ENCODE data around the gene NPIPB6.

The NPIPB6 gene

GRCh38 chr16:28320023-28320561 lies 43.2 kb downstream of the NPIPB6 start:
- Histone ChIP-seq H3F3A (ENCODE audit: insufficient read depth, low read length) (no peaks in the 10 kb centered on the region), H3K9me3 (replicated peaks; ENCODE audit: insufficient read depth, low read length) (no peaks in the 10 kb centered on the region), H3K4me1 (ENCODE audit: low read length) (peaks cover 9% of the 10 kb centered on the region), H2AFZ (ENCODE audit: low read length) (no peak overlapping the region), H3K27ac (ENCODE audit: low read length) (no peak overlapping the region), H3K9ac (ENCODE audit: low read length) (no peak overlapping the region), H3K36me3 (replicated peaks; ENCODE audit: insufficient read depth, low read length) (no peaks in the 10 kb centered on the region), H4K20me1 (ENCODE audit: insufficient read depth, low read length) (no peaks in the 10 kb centered on the region), H3K4me3 (ENCODE audit: low read length) (no peak overlapping the region), H3K27me3 (replicated peaks; ENCODE audit: insufficient read depth, low read length) (peaks cover 20% of the 10 kb centered on the region), H3K4me2 (ENCODE audit: low read depth, low read length) (no peak overlapping the region), H3K9me2 (replicated peaks; ENCODE audit: insufficient read depth, low read length) (no peaks in the 10 kb centered on the region), H3K79me2 (ENCODE audit: low read length) (no peaks in the 10 kb centered on the region)
- no peak for DNase-seq
- no peak for TF ChIP-seq EZH2 (optimal IDR thresholded peaks at IDR 0.05; ENCODE audit: low read depth, low read length)
- TF ChIP-seq EZH2phosphoT487 (IDR thresholded peaks at IDR 0.05; ENCODE audit: low read length), result no peak
- TF ChIP-seq CTCF (IDR thresholded peaks at IDR 0.05; ENCODE audit: low read length), result no peak

GRCh38 chr16:28319476-28320022 lies 43.8 kb downstream of the NPIPB6 start:
- Histone ChIP-seq H3K4me2 (ENCODE audit: low read depth, low read length) (no peak overlapping the region), H4K20me1 (ENCODE audit: insufficient read depth, low read length) (no peaks in the 10 kb centered on the region), H3K4me3 (ENCODE audit: low read length) (no peak overlapping the region), H3K36me3 (replicated peaks; ENCODE audit: insufficient read depth, low read length) (no peaks in the 10 kb centered on the region), H3K9me2 (replicated peaks; ENCODE audit: insufficient read depth, low read length) (no peaks in the 10 kb centered on the region), H3K27me3 (replicated peaks; ENCODE audit: insufficient read depth, low read length) (peaks cover 26% of the 10 kb centered on the region), H3K9me3 (replicated peaks; ENCODE audit: insufficient read depth, low read length) (no peaks in the 10 kb centered on the region), H3K79me2 (ENCODE audit: low read length) (no peaks in the 10 kb centered on the region), H3K27ac (ENCODE audit: low read length) (no peak overlapping the region), H2AFZ (ENCODE audit: low read length) (no peak overlapping the region), H3F3A (ENCODE audit: insufficient read depth, low read length) (no peaks in the 10 kb centered on the region), H3K4me1 (ENCODE audit: low read length) (peaks cover 9% of the 10 kb centered on the region), H3K9ac (ENCODE audit: low read length) (no peak overlapping the region)
- no peak for DNase-seq
- TF ChIP-seq EZH2 (optimal IDR thresholded peaks at IDR 0.05; ENCODE audit: low read depth, low read length) (no peak), EZH2phosphoT487 (IDR thresholded peaks at IDR 0.05; ENCODE audit: low read length) (no peak)

- TF ChIP-seq EZH2phosphoT487 (IDR thresholded peaks at IDR 0.05; ENCODE audit: low read length), result no peak
- TF ChIP-seq CTCF (IDR thresholded peaks at IDR 0.05; ENCODE audit: low read length), result no peak
- TF ChIP-seq EZH2 (optimal IDR thresholded peaks at IDR 0.05; ENCODE audit: low read depth, low read length), result no peak
- H3K9me2 ChIP-seq (replicated peaks; ENCODE audit: insufficient read depth, low read length), result no peaks in the 10 kb centered on the region
Observed at GRCh38 chr16:28318042-28318744, 45.1 kb downstream of the NPIPB6 start.

More at GRCh38 chr16:28318042-28318744, 45.1 kb downstream of the NPIPB6 start:
- no peak overlapping the region for H3K9ac ChIP-seq (ENCODE audit: low read length)
- no peaks in the 10 kb centered on the region for H3K36me3 ChIP-seq (replicated peaks; ENCODE audit: insufficient read depth, low read length)
- H2AFZ ChIP-seq (ENCODE audit: low read length), result no peak overlapping the region
- H4K20me1 ChIP-seq (ENCODE audit: insufficient read depth, low read length), result no peaks in the 10 kb centered on the region
- no peak for DNase-seq
- no peak overlapping the region for H3K4me2 ChIP-seq (ENCODE audit: low read depth, low read length)
- peaks cover 34% of the 10 kb centered on the region for H3K27me3 ChIP-seq (replicated peaks; ENCODE audit: insufficient read depth, low read length)
- H3K79me2 ChIP-seq (ENCODE audit: low read length), result no peaks in the 10 kb centered on the region
- H3K9me3 ChIP-seq (replicated peaks; ENCODE audit: insufficient read depth, low read length), result no peaks in the 10 kb centered on the region
- no peaks in the 10 kb centered on the region for H3F3A ChIP-seq (ENCODE audit: insufficient read depth, low read length)
- no peak overlapping the region for H3K4me3 ChIP-seq (ENCODE audit: low read length)
- no peak overlapping the region for H3K27ac ChIP-seq (ENCODE audit: low read length)
- no peaks in the 10 kb centered on the region for H3K4me1 ChIP-seq (ENCODE audit: low read length)
